ENCODE data around the gene TXNDC2.

TXNDC2 gene

GRCh38 chr18:9878095-9878494 is 7.7 kb upstream of the TXNDC2 start:
- TF ChIP-seq, protein P1, sequence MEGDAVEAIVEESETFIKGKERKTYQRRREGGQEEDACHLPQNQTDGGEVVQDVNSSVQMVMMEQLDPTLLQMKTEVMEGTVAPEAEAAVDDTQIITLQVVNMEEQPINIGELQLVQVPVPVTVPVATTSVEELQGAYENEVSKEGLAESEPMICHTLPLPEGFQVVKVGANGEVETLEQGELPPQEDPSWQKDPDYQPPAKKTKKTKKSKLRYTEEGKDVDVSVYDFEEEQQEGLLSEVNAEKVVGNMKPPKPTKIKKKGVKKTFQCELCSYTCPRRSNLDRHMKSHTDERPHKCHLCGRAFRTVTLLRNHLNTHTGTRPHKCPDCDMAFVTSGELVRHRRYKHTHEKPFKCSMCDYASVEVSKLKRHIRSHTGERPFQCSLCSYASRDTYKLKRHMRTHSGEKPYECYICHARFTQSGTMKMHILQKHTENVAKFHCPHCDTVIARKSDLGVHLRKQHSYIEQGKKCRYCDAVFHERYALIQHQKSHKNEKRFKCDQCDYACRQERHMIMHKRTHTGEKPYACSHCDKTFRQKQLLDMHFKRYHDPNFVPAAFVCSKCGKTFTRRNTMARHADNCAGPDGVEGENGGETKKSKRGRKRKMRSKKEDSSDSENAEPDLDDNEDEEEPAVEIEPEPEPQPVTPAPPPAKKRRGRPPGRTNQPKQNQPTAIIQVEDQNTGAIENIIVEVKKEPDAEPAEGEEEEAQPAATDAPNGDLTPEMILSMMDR (conservative IDR thresholded peaks at IDR 0.05; ENCODE audit: low read depth): no peak
- POLR2A ChIA-PET (ENCODE audit: low non-redundant PET): no interaction called here
- H3K27ac ChIP-seq: no peak overlapping the region
- CTCF ChIA-PET: interaction anchor here (0.8 kb wide), 1 partner anchor 107 kb away, joined by 3 read pairs; no protein-coding TSS in a partner anchor
- DNase-seq (ENCODE audit: low spot score): no peak

- no peak overlapping the region for H3K27ac ChIP-seq
- TF ChIP-seq, protein P1 (conservative IDR thresholded peaks at IDR 0.05; ENCODE audit: low read depth): no peak
- no peak for DNase-seq (ENCODE audit: low spot score)
- ChIA-PET POLR2A (ENCODE audit: low non-redundant PET) (no interaction called here), CTCF (no interaction called here)
Observed at GRCh38 chr18:9878783-9879242, 7.0 kb upstream of the TXNDC2 start.

GRCh38 chr18:9884090-9884489 is 1.7 kb upstream of the TXNDC2 start:
- ChIA-PET CTCF (no interaction called here), POLR2A (ENCODE audit: low non-redundant PET) (no interaction called here)
- TF ChIP-seq, protein P1 (conservative IDR thresholded peaks at IDR 0.05; ENCODE audit: low read depth): no peak

GRCh38 chr18:9884532-9885140 is 1.1 kb upstream of the TXNDC2 start:
- no peak overlapping the region for H3K27ac ChIP-seq
- CTCF ChIA-PET: no interaction called here
- TF ChIP-seq, protein P1 (conservative IDR thresholded peaks at IDR 0.05; ENCODE audit: low read depth): no peak
- DNase-seq (ENCODE audit: low spot score): no peak
- POLR2A ChIA-PET (ENCODE audit: low non-redundant PET): no interaction called here

More at GRCh38 chr18:9884090-9884489, 1.7 kb upstream of the TXNDC2 start:
- no peak overlapping the region for H3K27ac ChIP-seq
- DNase-seq (ENCODE audit: low spot score): no peak

DNA sequence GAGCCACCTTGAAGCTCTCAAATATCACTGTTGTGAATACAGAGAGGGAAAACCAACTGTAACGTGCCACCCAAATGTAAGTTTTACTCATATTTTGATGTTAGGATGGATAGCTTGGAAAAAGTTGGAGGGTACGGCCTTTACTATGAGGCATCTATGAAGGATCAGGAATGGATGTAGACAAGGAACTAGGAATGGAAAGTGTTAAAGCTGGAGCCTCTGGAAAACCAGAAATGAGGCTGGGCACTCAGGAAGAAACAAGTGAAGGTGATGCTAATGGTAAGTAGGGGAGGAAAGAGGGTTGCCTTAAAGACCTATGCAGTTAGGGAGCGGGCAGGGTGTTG is 204 bp downstream of the TXNDC2 start:
- DNase-seq (ENCODE audit: low spot score): no peak
- ChIA-PET POLR2A (ENCODE audit: low non-redundant PET) (interaction anchor here (0.6 kb wide), 1 partner anchor 1816 kb away, joined by 5 read pairs; no protein-coding TSS in a partner anchor), CTCF (no interaction called here)
- no peak overlapping the region for H3K27ac ChIP-seq
- TF ChIP-seq, protein P1 (conservative IDR thresholded peaks at IDR 0.05; ENCODE audit: low read depth): no peak

GRCh38 chr18:9887992-9888391 is 2.2 kb downstream of the TXNDC2 start:
- TF ChIP-seq, protein P1 (conservative IDR thresholded peaks at IDR 0.05; ENCODE audit: low read depth): no peak
- ChIA-PET POLR2A (ENCODE audit: low non-redundant PET) (no interaction called here), CTCF (no interaction called here)
- H3K27ac ChIP-seq: no peak overlapping the region
- no peak for DNase-seq (ENCODE audit: low spot score)
